HL-60 (cell line): ENCODE results near the gene SLC25A12.

Experiments used
- DNase-seq, 2 experiments: peaks; one replicate each; pipeline ENCODE4 v3.0.0-alpha.2; 2010 to 2020; ENCODE audit warnings: low read depth in 1 of 2, low spot score in 1 of 2
- H3K27ac ChIP-seq: fragments of 250-450 bp; sonication (Bioruptor Pico); replicated peaks from 2 replicates; pipeline ENCODE4 v1.5.1; 2020; ENCODE audit warnings: mild to moderate bottlenecking, moderate library complexity
- H3K27me3 ChIP-seq: fragments of 250-450 bp; sonication (Bioruptor Pico); 2 replicates; pipeline ENCODE4 v1.5.1; 2021; ENCODE audit warnings: mild to moderate bottlenecking, moderate library complexity; ENCODE audit not compliant: insufficient read depth, poor library complexity, severe bottlenecking
- H3K4me3 ChIP-seq: replicated peaks from 2 replicates; pipeline ENCODE4 v1.5.1; 2011; ENCODE audit warnings: mild to moderate bottlenecking, control low read depth, low read length; ENCODE audit not compliant: insufficient read depth
- CTCF ChIP-seq: IDR thresholded peaks from one replicate; pipeline ENCODE4 v1.5.1; 2011; ENCODE audit warnings: low read length, control low read depth, inconsistent platforms; ENCODE audit not compliant: insufficient read depth
- GABPA ChIP-seq: IDR thresholded peaks from 2 replicates; pipeline ENCODE4 v1.6.1; 2012; ENCODE audit warnings: low read depth
- POLR2AphosphoS5 ChIP-seq: IDR thresholded peaks from 2 replicates; pipeline ENCODE4 v1.6.1; 2012; ENCODE audit warnings: low read depth
- REST ChIP-seq: IDR thresholded peaks from 2 replicates; pipeline ENCODE4 v1.6.1; 2012; ENCODE audit warnings: low read depth; ENCODE audit not compliant: insufficient replicate concordance
- SPI1 ChIP-seq: IDR thresholded peaks from 2 replicates; pipeline ENCODE4 v1.6.1; 2012; ENCODE audit warnings: low read depth, mild to moderate bottlenecking, borderline replicate concordance

Gene SLC25A12

GRCh38 chr2:171889333-171889732, 4.7 kb downstream of the SLC25A12 start:
- Histone ChIP-seq H3K27ac (no peak overlapping the region), H3K27me3 (no peaks in the 10 kb centered on the region), H3K4me3 (no peak overlapping the region)
- TF ChIP-seq POLR2AphosphoS5, result no peak
- TF ChIP-seq REST, result no peak
- no peak for TF ChIP-seq SPI1
- no peak for TF ChIP-seq GABPA
- TF ChIP-seq CTCF, result no peak
- DNase-seq, result no peak

GRCh38 chr2:171883275-171883893, 10.7 kb downstream of the SLC25A12 start:
- TF ChIP-seq CTCF, result no peak
- TF ChIP-seq SPI1, result no peak
- TF ChIP-seq POLR2AphosphoS5, result no peak
- TF ChIP-seq REST, result no peak
- TF ChIP-seq GABPA, result no peak
- Histone ChIP-seq H3K27ac (no peak overlapping the region), H3K27me3 (no peaks in the 10 kb centered on the region), H3K4me3 (no peak overlapping the region)
- no peak for DNase-seq

GRCh38 chr2:171882089-171882769, 11.8 kb downstream of the SLC25A12 start:
- Histone ChIP-seq H3K27me3 (no peaks in the 10 kb centered on the region), H3K4me3 (no peak overlapping the region), H3K27ac (no peak overlapping the region)
- TF ChIP-seq POLR2AphosphoS5 (no peak), SPI1 (no peak), CTCF (no peak), GABPA (no peak), REST (no peak)
- no peak for DNase-seq
